Epithelial cell of proximal tubule (primary cell): Measurements from ENCODE around the gene RUBCNL. TPM values are rescaled to one million over a fixed set of nuclear protein-coding genes. Genes with fewer than 3 reads are reported as not detected.

ENCODE experiments used
- DNase-seq: peaks from one replicate; pipeline ENCODE4 v3.0.0-alpha.2; 2011; ENCODE audit warnings: low read depth
- H3K4me3 ChIP-seq: 2 replicates; pipeline ENCODE4 v1.5.1; 2011; ENCODE audit warnings: low read depth, mild to moderate bottlenecking, low read length
- total RNA-seq: library from RNA; depleted of rRNA; stranded (reverse); fragments of >200 nt; gene quantifications from 2 replicates; pipeline ENCODE4 v1.2.3, GENCODE V29; 2015
- TF ChIP-seq, protein P1 (sequence below): conservative IDR thresholded peaks from 2 replicates; pipeline ENCODE4 v1.5.1; 2012; ENCODE audit warnings: low read depth, mild to moderate bottlenecking, low read length

RUBCNL gene
- total RNA-seq, 1 donor from 2014 or later, result 0.29 TPM

DNA sequence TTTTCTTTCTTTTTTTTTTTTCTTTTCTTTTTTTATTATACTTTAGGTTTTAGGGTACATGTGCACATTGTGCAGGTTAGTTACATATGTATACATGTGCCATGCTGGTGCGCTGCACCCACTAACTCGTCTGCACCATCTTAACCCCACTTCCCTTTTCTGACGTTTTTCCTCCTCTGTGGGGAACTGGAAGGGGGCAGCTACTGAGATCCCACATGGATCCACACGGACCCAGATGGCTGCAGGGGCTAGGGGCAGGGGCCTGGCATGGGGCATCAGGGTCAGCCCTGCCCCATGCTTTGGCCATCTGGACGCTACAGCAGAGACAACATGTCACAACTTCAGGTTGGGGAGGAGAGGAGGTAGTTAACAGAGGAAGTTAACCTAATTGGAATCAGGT, 54.3 kb downstream of the RUBCNL start:
- no peak overlapping the region for H3K4me3 ChIP-seq
- DNase-seq, result no peak
- TF ChIP-seq, protein P1, sequence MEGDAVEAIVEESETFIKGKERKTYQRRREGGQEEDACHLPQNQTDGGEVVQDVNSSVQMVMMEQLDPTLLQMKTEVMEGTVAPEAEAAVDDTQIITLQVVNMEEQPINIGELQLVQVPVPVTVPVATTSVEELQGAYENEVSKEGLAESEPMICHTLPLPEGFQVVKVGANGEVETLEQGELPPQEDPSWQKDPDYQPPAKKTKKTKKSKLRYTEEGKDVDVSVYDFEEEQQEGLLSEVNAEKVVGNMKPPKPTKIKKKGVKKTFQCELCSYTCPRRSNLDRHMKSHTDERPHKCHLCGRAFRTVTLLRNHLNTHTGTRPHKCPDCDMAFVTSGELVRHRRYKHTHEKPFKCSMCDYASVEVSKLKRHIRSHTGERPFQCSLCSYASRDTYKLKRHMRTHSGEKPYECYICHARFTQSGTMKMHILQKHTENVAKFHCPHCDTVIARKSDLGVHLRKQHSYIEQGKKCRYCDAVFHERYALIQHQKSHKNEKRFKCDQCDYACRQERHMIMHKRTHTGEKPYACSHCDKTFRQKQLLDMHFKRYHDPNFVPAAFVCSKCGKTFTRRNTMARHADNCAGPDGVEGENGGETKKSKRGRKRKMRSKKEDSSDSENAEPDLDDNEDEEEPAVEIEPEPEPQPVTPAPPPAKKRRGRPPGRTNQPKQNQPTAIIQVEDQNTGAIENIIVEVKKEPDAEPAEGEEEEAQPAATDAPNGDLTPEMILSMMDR, result no peak

DNA sequence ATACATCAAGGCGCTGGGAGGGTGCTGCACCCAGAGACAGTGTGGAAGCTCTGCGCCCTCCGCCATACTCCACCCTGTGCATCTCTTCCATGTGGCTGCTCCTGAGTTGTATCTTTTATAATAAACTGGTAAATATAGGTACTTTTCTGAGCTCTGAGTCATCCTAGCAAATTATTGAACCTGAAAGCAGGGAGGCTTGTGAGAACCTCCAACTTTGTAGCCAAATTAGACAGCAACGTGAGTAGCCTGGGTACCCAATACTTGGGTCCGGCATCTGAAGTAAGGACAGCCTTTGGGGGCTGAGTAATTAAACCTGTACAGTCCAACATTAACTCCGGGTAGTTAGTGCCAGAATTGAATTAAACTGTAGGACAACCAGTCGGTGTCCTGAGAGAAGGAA, 57.4 kb downstream of the RUBCNL start:
- no peak overlapping the region for H3K4me3 ChIP-seq
- TF ChIP-seq, protein P1, result no peak
- DNase-seq, result no peak

DNA sequence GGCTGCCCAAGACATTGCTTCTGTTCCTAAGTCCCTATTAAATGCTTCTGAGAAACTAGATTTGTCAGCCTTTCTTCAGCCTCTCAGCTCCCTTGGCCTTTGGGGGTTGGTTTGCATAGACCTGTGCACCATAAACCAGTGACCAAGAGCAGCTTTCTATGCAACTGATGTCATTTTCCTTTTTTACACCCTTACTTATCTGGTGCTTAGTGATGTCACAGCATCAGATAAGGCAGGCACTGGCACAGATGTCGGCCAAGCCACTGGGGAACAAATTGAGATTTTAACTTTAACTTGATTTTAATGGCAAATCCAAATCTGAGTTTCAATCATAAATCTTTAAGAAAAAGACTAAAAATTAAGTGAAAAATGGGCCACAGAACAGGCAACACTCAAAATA, 59.8 kb downstream of the RUBCNL start:
- TF ChIP-seq, protein P1, result no peak
- DNase-seq, result no peak
- no peak overlapping the region for H3K4me3 ChIP-seq

DNA sequence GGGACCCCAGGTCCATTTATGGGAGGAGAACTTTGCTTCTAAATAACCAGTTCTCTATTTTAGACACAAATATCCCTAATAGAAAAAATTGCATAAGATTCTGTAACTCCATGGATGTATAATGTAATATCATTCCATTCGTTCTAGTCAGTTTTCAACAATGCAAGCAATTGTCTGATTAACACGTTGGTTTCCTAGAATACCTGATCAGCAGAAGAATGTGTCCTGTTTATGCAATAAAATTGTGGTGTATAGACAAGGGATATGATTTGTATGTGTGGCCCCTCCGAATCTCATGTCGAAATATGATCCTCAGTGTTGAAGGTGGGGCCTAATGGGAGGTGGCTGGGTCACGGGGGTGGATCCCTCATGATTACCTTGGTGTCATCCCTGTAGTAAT, 62.1 kb downstream of the RUBCNL start:
- TF ChIP-seq, protein P1, result no peak
- H3K4me3 ChIP-seq, result no peak overlapping the region
- DNase-seq, result no peak

DNA sequence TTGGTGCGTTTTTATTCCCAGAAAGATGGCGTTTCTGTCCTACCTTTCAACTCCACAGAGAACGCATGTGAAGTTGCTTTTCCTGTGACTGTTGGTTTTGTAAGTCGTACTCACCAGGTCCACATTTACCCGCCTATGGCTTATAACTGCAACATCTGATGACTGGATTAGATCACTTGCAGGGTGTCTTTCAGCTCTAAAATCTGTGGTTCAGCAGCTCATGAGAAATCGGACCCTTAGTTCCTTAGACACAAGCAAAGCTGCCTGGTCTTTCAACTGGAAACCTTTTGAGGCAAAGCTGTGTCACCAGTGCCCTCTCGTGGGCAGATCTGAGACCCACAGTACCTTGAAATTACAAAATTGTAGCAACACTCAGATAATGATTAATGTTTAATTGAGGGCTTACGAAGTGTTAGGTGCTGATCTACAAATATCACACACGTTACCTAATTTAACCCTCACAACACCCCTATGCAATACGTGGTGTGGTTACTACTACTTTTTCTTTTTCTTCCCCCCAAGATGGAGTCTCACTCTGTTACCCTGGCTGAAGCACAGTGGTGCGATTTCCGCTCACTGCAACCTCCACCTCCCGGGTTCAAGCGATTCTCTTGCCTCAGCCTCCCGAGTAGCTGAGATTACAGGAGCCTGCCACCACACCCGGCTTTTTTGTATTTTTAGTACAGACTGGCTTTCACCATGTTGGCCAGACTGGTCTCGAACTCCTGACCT, 65.4 kb downstream of the RUBCNL start:
- TF ChIP-seq, protein P1, result peak; percentile 90
- no peak for DNase-seq
- H3K4me3 ChIP-seq, result no peak overlapping the region

- no peak for DNase-seq
Observed at GRCh38 chr13:46320821-46321220, 66.2 kb downstream of the RUBCNL start.

More at GRCh38 chr13:46320821-46321220, 66.2 kb downstream of the RUBCNL start:
- H3K4me3 ChIP-seq, result no peak overlapping the region
- TF ChIP-seq, protein P1, result no peak
